Measurements from ENCODE around the gene LHFPL2.
A peak's percentile ranks its signal among the peaks of the same experiment; 100 is the strongest.

The LHFPL2 gene

DNA sequence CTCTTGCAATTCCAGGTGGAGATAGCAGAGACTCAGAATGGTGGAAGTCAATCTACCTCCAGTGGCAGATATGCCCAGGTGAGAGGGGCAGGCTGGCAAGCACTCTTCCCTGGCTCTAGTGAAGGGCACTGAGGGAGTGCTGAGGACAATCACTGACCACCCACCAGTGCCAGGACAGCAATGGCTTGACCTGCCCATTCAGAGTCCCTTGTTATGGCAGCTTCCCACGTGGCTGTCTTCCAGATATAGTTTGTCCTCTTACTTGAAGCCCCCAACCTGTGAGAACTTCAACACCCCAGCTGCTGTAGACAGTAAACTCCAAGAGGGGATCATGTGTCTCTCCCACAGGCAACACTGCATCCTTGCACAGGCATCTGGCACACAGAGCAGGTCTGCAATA lies 104.7 kb downstream of the LHFPL2 start:
- DNase-seq (ENCODE audit: low spot score), result no peak

DNA sequence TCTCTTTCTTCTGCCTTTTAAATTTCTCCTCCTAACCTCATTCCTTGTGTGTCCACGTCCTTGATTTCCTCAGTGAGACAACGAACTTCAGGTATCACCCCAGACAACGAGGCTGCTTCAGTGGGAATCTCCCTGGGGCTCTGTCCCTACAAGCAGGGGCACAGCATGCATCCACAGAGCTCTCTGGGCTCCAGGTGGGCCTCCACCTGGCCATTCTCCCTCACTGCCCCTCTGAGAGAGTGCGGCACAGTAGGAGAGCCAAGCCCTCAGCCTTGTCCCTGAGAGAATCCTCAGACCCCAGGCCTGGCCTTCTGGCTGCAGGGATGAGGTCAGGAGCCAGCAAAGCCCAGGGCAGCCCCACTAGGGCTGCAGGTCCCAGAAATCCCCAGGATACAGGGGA lies 105.3 kb downstream of the LHFPL2 start:
- DNase-seq (ENCODE audit: low spot score), result no peak

- no peak for DNase-seq (ENCODE audit: low spot score)
Measured at GRCh38 chr5:78542321-78542840, 106.2 kb downstream of the LHFPL2 start.

DNA sequence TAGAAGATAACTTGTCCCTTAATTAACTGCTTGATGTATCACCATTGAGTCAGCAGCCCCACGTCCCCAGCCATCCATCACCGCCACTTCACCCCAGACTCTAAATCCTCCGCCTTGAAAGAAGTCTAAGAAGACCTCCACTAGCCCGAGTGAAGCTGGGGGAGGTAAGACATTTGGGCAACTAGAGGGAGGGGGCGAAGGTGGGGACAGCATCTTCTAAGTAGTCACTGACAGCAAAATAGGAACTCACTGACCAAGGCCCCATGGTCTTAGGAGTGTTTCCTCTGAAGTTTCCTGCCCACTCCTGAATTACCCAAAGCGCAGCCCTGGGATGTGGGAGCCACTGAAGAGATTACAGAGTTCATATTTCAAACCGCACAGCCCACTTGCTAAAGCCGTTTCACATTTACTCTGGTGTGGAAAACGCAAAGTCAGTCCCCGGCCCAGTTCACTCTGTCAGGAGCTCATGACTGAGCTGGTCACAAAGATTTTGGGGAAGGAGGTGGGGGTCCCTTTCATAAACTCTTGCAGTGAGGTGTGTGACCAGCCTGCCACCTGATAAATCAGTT lies 107.4 kb downstream of the LHFPL2 start:
- no peak for DNase-seq (ENCODE audit: low spot score)

- peak; percentile 89 for DNase-seq (ENCODE audit: low spot score)
Measured at GRCh38 chr5:78540335-78541085, 108.1 kb downstream of the LHFPL2 start.

DNA sequence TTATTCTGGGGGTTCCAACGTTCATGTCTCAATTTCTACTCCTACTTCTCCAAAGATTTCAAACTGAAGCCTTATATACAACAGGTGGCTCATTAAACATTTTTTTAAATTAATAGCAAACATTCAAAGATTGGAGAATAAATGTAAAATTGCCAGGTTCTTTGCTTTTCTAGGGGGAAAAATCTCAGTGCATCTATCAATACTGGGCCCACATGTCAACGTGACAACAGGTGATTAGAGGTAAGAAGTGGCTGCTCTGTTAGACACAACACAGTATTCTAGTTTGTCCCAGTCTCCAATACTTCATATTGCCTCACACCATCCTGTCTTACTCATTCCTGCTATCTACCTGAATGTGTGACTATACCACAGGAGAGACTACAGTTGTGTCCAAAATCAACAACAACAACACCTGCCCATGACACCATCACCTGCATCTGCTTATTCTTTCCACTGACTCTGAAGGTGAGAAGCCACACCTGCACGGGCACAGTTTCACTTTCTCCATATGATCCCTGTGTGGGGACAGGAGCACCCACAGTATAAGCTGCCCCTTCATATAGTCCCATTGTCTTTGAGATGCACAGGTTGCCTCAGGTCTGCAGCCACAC lies 110.2 kb downstream of the LHFPL2 start:
- no peak for DNase-seq (ENCODE audit: low spot score)

DNA sequence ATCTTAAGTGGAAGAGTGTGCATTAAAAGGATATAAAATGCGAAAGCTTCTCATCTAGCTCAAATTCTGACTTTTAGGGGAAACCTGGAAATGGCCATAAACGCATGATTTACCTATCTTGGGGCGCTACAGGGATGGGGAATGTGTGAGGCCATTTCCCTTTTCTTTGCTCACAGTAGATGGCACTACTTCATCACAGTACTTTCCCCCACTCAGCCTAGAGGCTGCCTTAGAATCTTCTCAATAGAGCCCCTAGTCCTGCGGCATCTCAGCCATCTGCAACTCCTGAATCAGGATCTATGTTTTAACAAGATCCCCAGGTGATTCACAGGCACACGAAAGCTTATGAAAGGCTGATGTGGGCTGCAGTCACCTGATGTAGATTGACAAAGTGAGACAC lies 110.8 kb downstream of the LHFPL2 start:
- DNase-seq (ENCODE audit: low spot score), result peak; percentile 78

- no peak for DNase-seq (ENCODE audit: low spot score)
Measured at GRCh38 chr5:78537411-78537810, 111.2 kb downstream of the LHFPL2 start.

DNA sequence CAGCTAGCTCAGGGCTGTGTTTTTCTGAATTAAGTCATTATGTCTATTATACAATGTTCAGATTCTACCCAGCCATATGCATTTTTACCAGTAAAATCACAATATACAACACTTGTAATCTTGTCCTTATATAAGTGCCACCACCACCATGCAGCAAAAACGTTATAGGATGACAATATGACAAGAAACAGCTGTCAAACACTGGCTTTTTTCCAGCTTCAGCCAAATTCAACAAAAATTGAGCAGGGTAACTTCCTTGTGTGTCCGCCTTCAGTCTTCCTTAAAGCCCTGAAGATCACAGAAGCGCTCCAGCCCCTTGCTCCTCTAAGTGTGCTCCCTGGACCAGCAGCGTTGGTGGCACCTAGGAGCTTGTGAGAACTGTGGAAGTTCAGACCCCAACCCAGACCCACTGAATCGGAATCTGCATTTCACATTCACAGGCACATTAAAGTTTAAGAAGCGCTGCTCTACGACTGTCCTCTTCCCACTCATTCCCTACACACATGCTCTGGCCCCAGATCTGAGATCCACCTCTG lies 111.8 kb downstream of the LHFPL2 start:
- no peak for DNase-seq (ENCODE audit: low spot score)

DNA sequence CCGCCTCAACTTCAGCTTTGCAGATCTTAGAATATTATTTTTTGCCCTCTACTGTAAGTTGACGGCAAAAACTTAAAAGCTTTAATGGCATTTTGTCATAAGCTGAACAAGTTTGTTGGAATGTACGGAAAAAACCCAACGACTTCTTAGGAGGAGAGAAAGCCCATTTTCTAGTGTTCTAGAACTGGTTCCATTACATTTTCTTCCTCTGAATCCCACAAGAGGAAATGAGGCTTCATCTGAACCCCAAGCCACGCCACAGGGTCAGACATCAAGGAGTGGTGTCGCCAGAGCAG lies 113.7 kb downstream of the LHFPL2 start:
- DNase-seq (ENCODE audit: low spot score), result no peak

DNA sequence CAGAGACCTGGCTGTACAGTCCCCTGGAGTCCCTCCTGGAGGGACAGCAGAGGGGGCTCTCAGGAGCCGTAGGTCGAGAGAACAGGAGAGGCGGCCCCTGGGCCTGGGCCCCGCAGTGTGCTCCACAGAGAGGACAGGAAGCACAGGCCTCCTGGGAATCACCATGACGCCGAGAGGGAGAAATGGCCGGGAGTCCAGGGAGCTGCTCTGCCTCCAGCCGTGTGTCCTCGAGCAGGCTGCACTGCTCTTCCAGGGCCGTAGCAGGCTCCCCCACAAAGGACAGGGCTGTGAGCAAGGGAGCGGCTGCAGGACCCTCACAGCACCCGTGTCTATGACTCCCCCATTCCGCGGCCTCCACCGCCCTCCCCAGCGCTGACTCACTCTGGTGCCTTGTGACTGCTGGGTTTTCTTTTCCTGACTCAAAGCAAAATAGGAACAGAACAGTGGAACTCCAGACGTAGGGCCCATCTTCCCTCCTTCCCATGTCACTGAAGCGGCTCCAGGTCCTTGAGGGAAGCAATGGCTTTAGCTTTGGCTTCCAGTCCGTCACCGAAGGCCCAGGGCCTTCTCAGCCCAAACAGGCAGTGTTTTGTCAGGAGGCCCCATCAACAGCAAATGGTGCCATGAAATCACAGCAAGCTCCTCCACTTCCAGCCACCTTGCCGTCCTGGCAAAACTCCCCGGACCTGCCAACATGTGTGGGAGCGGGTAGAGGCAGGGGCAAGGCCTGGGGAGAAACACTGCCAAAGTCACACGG lies 114.2 kb downstream of the LHFPL2 start:
- no peak for DNase-seq (ENCODE audit: low spot score)

DNA sequence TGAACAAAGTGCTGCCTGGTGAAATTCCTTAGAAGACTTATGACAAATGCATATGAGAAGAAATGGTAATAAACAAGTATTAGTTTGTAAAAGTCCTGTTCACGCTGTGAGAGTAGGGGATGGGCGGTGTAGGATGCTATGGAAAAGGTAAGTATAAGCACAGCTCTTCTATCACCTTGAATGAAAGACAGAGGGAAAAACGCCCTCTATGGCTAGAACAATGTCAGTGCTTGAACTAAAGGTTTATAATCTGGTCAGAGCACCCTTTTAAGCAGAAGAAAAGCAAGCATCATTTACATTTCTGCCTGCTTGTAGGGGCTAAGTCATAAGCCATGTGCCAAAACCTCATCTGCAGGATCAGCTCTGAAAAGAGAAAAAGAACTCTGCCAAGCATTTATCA lies 115.2 kb downstream of the LHFPL2 start:
- DNase-seq (ENCODE audit: low spot score), result no peak

DNA sequence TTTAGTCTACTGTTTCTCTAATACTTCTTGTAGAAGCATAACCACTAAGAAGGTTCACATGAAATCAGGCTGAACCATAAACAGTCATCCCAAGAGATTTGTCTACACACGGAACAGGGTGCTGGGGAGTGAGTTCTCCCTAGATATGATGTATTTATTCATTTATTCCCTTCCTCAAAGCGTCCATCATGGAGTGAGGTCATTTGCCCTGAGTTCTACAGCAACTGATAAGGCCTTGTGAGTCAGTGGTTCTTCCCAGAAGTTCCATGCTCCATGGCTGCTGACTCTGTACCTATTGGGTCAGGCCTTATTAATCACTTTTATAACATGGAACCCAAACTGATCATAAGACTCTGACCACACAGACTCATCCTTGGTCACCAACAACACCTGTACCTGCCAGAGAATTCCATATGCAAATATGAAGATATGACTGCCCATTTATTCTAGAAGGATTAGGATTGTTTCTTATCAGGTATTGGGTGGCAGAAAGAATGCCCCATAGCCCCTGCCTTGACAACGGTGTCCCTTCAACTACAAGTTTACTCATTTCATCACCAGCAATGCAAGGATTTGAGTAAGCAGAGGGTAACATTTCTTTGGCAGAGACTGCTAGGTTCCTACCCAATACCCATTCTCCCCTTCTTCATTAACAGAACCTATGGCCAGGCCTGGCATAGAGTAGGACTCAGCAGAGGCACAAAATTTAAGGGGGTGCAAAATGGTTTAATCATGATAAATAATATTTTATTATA lies 118.1 kb downstream of the LHFPL2 start:
- no peak for DNase-seq (ENCODE audit: low spot score)

- DNase-seq (ENCODE audit: low spot score), result no peak
Measured at GRCh38 chr5:78527925-78528324, 120.6 kb downstream of the LHFPL2 start.

DNA sequence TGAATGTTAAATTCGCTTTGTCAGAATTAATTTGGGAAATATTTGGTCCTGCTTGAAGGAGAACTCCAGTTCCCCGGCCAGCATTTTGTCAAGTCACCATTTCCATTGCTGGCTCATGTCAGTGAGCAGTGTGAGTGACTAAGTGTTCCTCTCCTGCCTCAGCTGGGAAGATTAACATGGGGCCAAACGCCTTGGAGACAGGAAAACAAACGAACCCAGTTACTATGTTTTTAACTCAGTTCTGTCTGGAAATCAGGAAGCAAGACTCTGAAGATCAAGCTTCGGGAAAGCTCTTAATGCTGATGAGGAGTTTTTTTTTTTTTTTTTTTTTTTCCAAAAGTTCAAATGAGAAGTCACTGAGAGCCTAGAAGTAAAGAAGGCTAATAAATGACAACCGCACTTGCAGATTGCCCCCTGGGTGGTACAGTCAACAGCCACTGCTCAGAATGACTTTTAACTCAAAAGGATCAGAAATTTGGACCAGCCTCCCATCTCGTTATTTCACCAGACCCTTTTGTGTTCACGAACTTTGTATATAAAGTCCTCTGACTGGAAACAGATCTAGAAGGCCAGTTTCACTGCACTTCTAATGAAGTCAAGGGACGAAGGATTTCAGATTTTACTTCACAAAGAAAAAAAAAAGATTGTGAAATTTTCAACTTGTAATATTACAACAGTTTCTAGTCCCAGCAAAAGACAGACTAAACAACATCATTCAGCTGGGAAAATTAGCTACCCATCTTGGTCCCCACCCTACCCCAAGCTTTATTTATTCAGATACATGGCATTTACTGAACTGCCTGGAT lies 121.3 kb downstream of the LHFPL2 start:
- no peak for DNase-seq (ENCODE audit: low spot score)

GRCh38 chr5:78526049-78526525 lies 122.5 kb downstream of the LHFPL2 start:
- no peak for DNase-seq (ENCODE audit: low spot score)

- DNase-seq (ENCODE audit: low spot score), result no peak
Measured at GRCh38 chr5:78523314-78524193, 125.0 kb downstream of the LHFPL2 start.

DNA sequence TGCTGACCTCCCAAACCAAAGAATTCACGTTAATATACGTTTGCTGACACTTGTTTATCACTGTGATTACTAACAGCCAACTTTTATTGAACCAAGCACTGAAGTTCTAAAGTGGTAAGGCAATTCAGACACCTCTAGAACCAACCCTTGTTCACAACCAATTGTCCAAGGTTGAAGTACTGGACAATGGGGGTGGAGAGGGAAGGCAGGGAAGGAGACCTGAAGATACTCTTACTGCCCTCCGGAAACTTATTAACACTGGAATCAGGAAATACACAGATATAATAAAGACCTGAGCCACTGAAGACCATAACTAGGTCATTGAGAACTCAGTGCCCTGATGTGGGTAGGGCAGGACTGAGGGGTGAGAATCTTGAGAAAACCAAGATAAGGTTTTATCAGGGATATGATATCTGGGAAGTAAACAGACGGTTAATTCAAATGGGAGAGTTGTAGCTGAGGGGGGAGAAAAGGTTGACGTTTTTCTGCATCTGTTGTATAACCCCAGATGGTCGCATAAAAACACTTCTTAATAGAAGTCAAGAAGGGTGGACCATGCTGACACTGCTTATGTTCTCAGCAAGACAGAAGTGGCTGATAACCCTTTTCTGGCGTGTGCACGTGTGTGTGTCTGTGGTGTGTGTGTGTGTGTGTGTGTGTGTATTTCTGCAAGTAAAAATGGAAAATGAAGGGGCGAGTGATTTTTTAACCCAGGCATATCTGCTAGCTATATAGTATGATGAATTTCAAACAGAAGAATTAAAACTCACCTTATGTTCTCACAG lies 125.9 kb downstream of the LHFPL2 start:
- no peak for DNase-seq (ENCODE audit: low spot score)

DNA sequence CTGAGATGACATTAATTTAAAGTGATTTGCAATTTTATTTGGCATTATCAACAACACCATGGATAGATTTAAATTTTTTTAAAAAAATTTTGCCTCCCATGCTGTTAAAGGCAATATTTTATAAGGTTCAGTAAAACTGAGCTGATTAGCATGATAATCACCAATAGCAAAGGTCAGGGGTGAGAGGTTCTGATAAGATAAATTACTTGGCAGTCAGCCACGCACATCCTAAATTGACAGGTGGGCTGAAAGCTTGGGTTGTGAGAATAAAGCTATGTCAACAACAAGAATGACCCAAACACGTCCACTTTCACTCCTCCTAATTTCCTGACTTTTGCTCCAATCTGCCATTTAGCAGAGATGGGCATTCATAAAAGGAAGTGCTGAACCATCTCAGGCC lies 127.1 kb downstream of the LHFPL2 start:
- DNase-seq (ENCODE audit: low spot score), result no peak
